ENCODE measurements around the gene ADM5.
"Not testable (repeated sequence)": the region's sequence is repeated elsewhere in the genome, so short reads cannot be mapped to it uniquely, and the experiment has no call there.

ADM5 gene

GRCh38 chr19:49712397-49712859, 23.0 kb downstream of the ADM5 start:
- 72 to 74% methylated on average over 17 to 18 of the region's 20 CpGs for WGBS, 2 experiments (ENCODE audit: insufficient coverage in 2 of 2)
- no peaks in the 10 kb centered on the region for H3K4me1 ChIP-seq (ENCODE audit: control insufficient read depth, insufficient read depth, low read length, poor library complexity, severe bottlenecking)
- H3K9me3 ChIP-seq (ENCODE audit: control insufficient read depth, low read length): no peaks in the 10 kb centered on the region
- H3K4me3 ChIP-seq (ENCODE audit: extremely low read depth, insufficient read depth, low read length, poor library complexity, severe bottlenecking): no peak overlapping the region
- no peaks in the 10 kb centered on the region for H3K36me3 ChIP-seq (ENCODE audit: control insufficient read depth, insufficient read depth, low read length)
- H3K27ac ChIP-seq (ENCODE audit: low read depth, low read length, severe bottlenecking): no peak overlapping the region

DNA sequence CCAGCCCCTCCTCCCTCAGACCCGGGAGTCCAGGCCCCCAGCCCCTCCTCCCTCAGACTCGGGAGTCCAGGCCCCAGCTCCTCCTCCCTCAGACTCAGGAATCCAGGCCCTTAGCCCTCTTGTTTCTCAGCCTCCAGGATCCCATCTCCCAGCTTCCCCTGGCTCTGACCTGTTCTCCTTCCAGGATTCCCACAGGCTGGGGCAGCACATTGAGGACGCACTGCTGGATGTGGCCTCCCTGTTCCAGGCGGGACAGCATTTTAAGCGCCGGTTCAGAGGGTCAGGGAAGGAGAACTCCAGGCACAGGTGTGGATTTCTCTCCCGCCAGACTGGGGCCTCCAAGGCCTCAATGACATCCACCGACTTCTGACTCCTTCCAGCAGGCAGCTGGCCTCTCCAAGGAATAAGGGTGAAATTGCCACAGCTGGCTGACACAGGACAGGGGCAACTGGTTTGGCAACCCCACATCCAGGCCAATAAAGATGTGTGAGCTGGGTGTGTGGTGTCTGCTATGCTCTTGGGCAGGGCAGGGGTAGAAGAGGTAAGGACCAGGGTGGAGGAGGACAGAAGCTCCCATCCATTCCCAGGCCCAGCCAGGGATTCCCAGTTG, 23.9 kb downstream of the ADM5 start:
- 89 to 96% methylated on average over 6 to 7 of the region's 8 CpGs for WGBS, 2 experiments (ENCODE audit: insufficient coverage in 2 of 2)
- Histone ChIP-seq H3K36me3 (ENCODE audit: control insufficient read depth, insufficient read depth, low read length) (no peaks in the 10 kb centered on the region), H3K4me1 (ENCODE audit: control insufficient read depth, insufficient read depth, low read length, poor library complexity, severe bottlenecking) (no peaks in the 10 kb centered on the region), H3K4me3 (ENCODE audit: extremely low read depth, insufficient read depth, low read length, poor library complexity, severe bottlenecking) (no peak overlapping the region), H3K27ac (ENCODE audit: low read depth, low read length, severe bottlenecking) (no peak overlapping the region), H3K9me3 (ENCODE audit: control insufficient read depth, low read length) (no peaks in the 10 kb centered on the region)

GRCh38 chr19:49716154-49716553, 26.8 kb downstream of the ADM5 start:
- Histone ChIP-seq H3K9me3 (ENCODE audit: control insufficient read depth, low read length) (no peaks in the 10 kb centered on the region), H3K4me3 (ENCODE audit: extremely low read depth, insufficient read depth, low read length, poor library complexity, severe bottlenecking) (no peak overlapping the region), H3K36me3 (ENCODE audit: control insufficient read depth, insufficient read depth, low read length) (no peaks in the 10 kb centered on the region), H3K27ac (ENCODE audit: low read depth, low read length, severe bottlenecking) (no peak overlapping the region), H3K4me1 (ENCODE audit: control insufficient read depth, insufficient read depth, low read length, poor library complexity, severe bottlenecking) (no peaks in the 10 kb centered on the region)
- WGBS, 2 experiments (ENCODE audit: insufficient coverage in 2 of 2): 87 to 100% methylated on average over 1 to 2 of the region's 3 CpGs

DNA sequence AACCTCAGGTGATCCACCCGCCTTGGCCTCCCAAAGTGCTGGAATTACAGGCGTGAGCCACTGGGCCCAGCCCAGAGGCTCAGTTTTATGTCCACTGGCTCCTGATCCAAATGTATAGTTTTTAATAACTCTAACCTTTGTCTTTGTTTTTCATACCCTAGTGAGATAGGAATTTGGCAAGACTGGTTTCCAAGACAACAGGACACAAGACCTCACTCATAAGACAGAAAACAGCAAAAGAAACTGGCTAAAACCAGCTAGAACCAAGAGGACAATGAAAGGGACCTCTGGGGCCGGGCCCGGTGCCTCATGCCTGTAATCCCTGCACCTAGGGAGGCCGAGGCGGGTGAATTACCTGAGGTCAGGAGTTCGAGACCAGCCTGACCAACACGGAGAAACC, 29.1 kb downstream of the ADM5 start:
- Histone ChIP-seq H3K36me3 (ENCODE audit: control insufficient read depth, insufficient read depth, low read length) (no peaks in the 10 kb centered on the region), H3K9me3 (ENCODE audit: control insufficient read depth, low read length) (peaks cover 5% of the 10 kb centered on the region), H3K4me1 (ENCODE audit: control insufficient read depth, insufficient read depth, low read length, poor library complexity, severe bottlenecking) (no peaks in the 10 kb centered on the region), H3K4me3 (ENCODE audit: extremely low read depth, insufficient read depth, low read length, poor library complexity, severe bottlenecking) (no peak overlapping the region), H3K27ac (ENCODE audit: low read depth, low read length, severe bottlenecking) (no peak overlapping the region)
- 91 to 97% methylated on average over 5 to 7 of the region's 8 CpGs for WGBS, 2 experiments (ENCODE audit: insufficient coverage in 2 of 2)

GRCh38 chr19:49718991-49719390, 29.6 kb downstream of the ADM5 start:
- 91 to 93% methylated on average over 4 to 5 of the region's 6 CpGs for WGBS, 2 experiments (ENCODE audit: insufficient coverage in 2 of 2)
- H3K4me3 ChIP-seq (ENCODE audit: extremely low read depth, insufficient read depth, low read length, poor library complexity, severe bottlenecking): no peak overlapping the region
- no peaks in the 10 kb centered on the region for H3K36me3 ChIP-seq (ENCODE audit: control insufficient read depth, insufficient read depth, low read length)
- H3K27ac ChIP-seq (ENCODE audit: low read depth, low read length, severe bottlenecking): no peak overlapping the region
- H3K4me1 ChIP-seq (ENCODE audit: control insufficient read depth, insufficient read depth, low read length, poor library complexity, severe bottlenecking): no peaks in the 10 kb centered on the region
- H3K9me3 ChIP-seq (ENCODE audit: control insufficient read depth, low read length): peaks cover 7% of the 10 kb centered on the region

GRCh38 chr19:49719420-49719819, 30.0 kb downstream of the ADM5 start:
- not testable (repeated sequence) for H3K4me3 ChIP-seq (ENCODE audit: extremely low read depth, insufficient read depth, low read length, poor library complexity, severe bottlenecking); H3K4me1 ChIP-seq (ENCODE audit: control insufficient read depth, insufficient read depth, low read length, poor library complexity, severe bottlenecking); H3K36me3 ChIP-seq (ENCODE audit: control insufficient read depth, insufficient read depth, low read length); H3K27ac ChIP-seq (ENCODE audit: low read depth, low read length, severe bottlenecking); H3K9me3 ChIP-seq (ENCODE audit: control insufficient read depth, low read length)
- WGBS, 2 experiments (ENCODE audit: insufficient coverage in 2 of 2): 93% methylated on average over 18 to 21 of the region's 22 CpGs

DNA sequence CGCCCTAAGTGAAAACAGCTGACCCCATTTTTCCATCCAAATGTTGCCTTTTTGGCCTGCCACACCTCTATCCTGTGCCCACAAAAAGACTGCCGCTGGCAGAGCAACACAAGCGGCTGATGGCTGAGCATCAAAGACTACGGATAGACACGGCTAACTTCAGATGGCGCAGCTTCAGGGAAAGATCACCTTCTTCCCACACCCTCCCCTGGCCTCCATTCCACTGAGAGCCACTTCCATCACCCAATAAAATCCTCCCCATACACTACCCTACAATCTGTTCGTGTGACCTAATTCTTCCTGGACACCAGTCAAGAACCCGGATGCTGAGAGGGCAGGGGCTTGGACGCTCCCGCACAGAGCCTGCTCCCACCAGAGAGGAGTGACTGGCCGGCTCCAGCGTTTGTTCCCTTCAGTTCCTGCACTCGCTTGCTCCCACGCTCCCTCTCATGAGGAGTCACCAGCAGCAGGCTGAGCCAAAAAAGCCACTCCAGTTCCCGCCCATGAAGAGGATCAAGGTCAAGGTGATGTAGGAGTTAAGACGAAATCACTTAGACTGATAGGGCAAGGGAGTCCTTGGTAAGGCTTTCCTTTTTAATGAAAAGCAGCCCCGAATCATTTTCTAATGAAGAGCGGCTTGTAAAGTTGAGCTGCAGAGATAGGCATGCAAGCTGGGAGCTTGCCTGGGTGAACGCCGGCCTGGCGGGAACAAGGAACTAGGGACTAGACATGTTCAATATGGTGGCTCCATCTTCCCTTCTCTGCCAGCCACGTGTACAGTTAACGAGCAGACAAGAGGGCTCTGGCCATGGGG, 38.0 kb downstream of the ADM5 start:
- H3K9me3 ChIP-seq (ENCODE audit: control insufficient read depth, low read length): peaks cover 7% of the 10 kb centered on the region
- no peak overlapping the region for H3K27ac ChIP-seq (ENCODE audit: low read depth, low read length, severe bottlenecking)
- 90 to 91% methylated on average over 20 to 21 of the region's 23 CpGs for WGBS, 2 experiments (ENCODE audit: insufficient coverage in 2 of 2)
- H3K36me3 ChIP-seq (ENCODE audit: control insufficient read depth, insufficient read depth, low read length): no peaks in the 10 kb centered on the region
- H3K4me1 ChIP-seq (ENCODE audit: control insufficient read depth, insufficient read depth, low read length, poor library complexity, severe bottlenecking): peaks cover 5% of the 10 kb centered on the region
- no peak overlapping the region for H3K4me3 ChIP-seq (ENCODE audit: extremely low read depth, insufficient read depth, low read length, poor library complexity, severe bottlenecking)

DNA sequence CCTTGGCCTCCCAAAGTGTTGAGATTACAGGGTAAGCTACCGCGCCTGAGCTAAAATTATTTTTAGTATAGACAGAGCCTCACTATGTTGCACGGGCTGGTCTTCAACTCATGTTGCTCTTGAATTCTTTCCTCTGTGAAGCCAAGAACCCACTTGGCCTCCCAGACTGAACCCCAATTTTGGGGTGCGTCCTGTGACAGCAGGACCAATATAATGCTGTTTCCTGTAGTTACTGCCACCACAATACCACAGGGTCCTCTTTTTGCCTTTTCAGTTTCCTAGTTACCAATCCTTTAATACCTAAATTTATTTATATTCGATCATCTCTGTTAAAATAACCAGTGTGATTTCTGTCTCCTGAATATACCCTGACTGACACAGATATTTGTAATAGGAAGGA, 40.8 kb downstream of the ADM5 start:
- no peak overlapping the region for H3K4me3 ChIP-seq (ENCODE audit: extremely low read depth, insufficient read depth, low read length, poor library complexity, severe bottlenecking)
- H3K4me1 ChIP-seq (ENCODE audit: control insufficient read depth, insufficient read depth, low read length, poor library complexity, severe bottlenecking): no peaks in the 10 kb centered on the region
- H3K36me3 ChIP-seq (ENCODE audit: control insufficient read depth, insufficient read depth, low read length): no peaks in the 10 kb centered on the region
- 86 to 89% methylated on average over 4 of the region's 5 CpGs for WGBS, 2 experiments (ENCODE audit: insufficient coverage in 2 of 2)
- no peaks in the 10 kb centered on the region for H3K9me3 ChIP-seq (ENCODE audit: control insufficient read depth, low read length)
- H3K27ac ChIP-seq (ENCODE audit: low read depth, low read length, severe bottlenecking): no peak overlapping the region

DNA sequence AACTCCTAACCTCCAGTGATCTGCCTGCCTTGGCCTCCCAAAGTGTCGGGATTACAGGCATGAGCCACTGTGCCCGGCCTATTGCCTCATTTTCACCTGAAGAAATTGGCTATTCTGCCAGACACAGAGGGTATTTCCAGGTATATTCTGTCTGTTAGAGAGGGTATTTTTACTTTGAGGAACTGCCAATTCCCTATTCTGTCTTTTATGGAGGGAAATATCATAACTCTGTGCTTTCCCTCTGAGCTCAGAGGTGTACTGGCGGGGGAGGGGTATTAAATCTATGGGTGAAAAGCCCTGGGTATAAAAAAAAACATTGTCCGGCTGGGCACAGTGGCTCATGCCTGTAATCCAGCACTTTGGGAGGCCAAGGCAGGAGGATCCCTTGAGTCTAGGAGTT, 48.9 kb downstream of the ADM5 start:
- 94 to 100% methylated on average over 3 of the region's 4 CpGs for WGBS, 2 experiments (ENCODE audit: insufficient coverage in 2 of 2)
- Histone ChIP-seq H3K4me3 (ENCODE audit: extremely low read depth, insufficient read depth, low read length, poor library complexity, severe bottlenecking) (no peak overlapping the region), H3K9me3 (ENCODE audit: control insufficient read depth, low read length) (no peaks in the 10 kb centered on the region), H3K36me3 (ENCODE audit: control insufficient read depth, insufficient read depth, low read length) (no peaks in the 10 kb centered on the region), H3K4me1 (ENCODE audit: control insufficient read depth, insufficient read depth, low read length, poor library complexity, severe bottlenecking) (no peaks in the 10 kb centered on the region), H3K27ac (ENCODE audit: low read depth, low read length, severe bottlenecking) (no peak overlapping the region)

DNA sequence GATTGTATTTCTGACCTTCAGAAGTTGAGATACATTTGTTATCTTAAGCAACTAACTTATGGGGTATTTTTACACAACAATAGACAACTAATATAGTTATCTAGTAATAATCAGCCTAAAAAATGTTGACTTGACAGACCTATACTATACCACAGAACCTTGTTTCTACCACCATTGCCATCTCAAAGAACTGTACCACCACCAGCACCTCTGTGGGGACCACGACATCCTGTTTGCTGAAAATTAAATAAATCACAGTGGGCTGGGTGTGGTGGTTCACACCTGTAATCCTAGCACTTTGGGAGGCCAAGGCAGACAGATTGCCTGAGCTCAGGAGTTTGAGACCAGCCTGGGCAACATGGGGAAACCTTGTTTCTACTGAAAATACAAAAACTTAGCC, 49.7 kb downstream of the ADM5 start:
- Histone ChIP-seq H3K27ac (ENCODE audit: low read depth, low read length, severe bottlenecking) (no peak overlapping the region), H3K4me3 (ENCODE audit: extremely low read depth, insufficient read depth, low read length, poor library complexity, severe bottlenecking) (no peak overlapping the region), H3K9me3 (ENCODE audit: control insufficient read depth, low read length) (no peaks in the 10 kb centered on the region), H3K4me1 (ENCODE audit: control insufficient read depth, insufficient read depth, low read length, poor library complexity, severe bottlenecking) (no peaks in the 10 kb centered on the region), H3K36me3 (ENCODE audit: control insufficient read depth, insufficient read depth, low read length) (no peaks in the 10 kb centered on the region)
- WGBS, 2 experiments (ENCODE audit: insufficient coverage in 2 of 2): no CpG with 5 or more reads among the region's 1 CpG

GRCh38 chr19:49739933-49740332, 50.5 kb downstream of the ADM5 start:
- Histone ChIP-seq H3K4me1 (ENCODE audit: control insufficient read depth, insufficient read depth, low read length, poor library complexity, severe bottlenecking) (no peaks in the 10 kb centered on the region), H3K4me3 (ENCODE audit: extremely low read depth, insufficient read depth, low read length, poor library complexity, severe bottlenecking) (no peak overlapping the region), H3K36me3 (ENCODE audit: control insufficient read depth, insufficient read depth, low read length) (no peaks in the 10 kb centered on the region), H3K27ac (ENCODE audit: low read depth, low read length, severe bottlenecking) (no peak overlapping the region), H3K9me3 (ENCODE audit: control insufficient read depth, low read length) (no peaks in the 10 kb centered on the region)
- 92 to 95% methylated on average over 5 to 8 of the region's 10 CpGs for WGBS, 2 experiments (ENCODE audit: insufficient coverage in 2 of 2)
